H1 (cell line): Measurements from ENCODE around the gene DOK1. TPM values are rescaled to one million over a fixed set of nuclear protein-coding genes. Genes with fewer than 3 reads are reported as not detected.

Experiments
- CHD7 ChIP-seq: fragments of 300-600 bp; sonication (generic); IDR thresholded peaks from 2 replicates; pipeline ENCODE4 v1.7.1; 2012; ENCODE audit warnings: low read length, moderate library complexity, mild to moderate bottlenecking, inconsistent platforms; ENCODE audit not compliant: insufficient replicate concordance
- EZH2 ChIP-seq: fragments of 200-600 bp; sonication (generic); IDR thresholded peaks from 2 replicates; pipeline ENCODE4 v1.7.1; 2012; ENCODE audit warnings: low read depth, mild to moderate bottlenecking, moderate library complexity, low read length, inconsistent platforms; ENCODE audit not compliant: severe bottlenecking
- GABPA ChIP-seq: IDR thresholded peaks from 2 replicates; pipeline ENCODE4 v1.6.1; 2011; ENCODE audit warnings: mild to moderate bottlenecking, low read length, moderate library complexity, borderline replicate concordance; ENCODE audit not compliant: insufficient read depth
- JUND ChIP-seq: IDR thresholded peaks from 2 replicates; pipeline ENCODE4 v1.6.1; 2011; ENCODE audit warnings: mild to moderate bottlenecking, improper control_type of control experiment, low read length
- RNF2 ChIP-seq: fragments of 200-900, 300-1000 bp; sonication (generic); IDR thresholded peaks from 2 replicates; pipeline ENCODE4 v1.7.1; 2016; ENCODE audit warnings: borderline replicate concordance, low read depth, mild to moderate bottlenecking, antibody characterized with exemption, low read length; ENCODE audit not compliant: poor library complexity, severe bottlenecking; ENCODE audit errors: missing control alignments
- SP4 ChIP-seq: IDR thresholded peaks from 2 replicates; pipeline ENCODE4 v1.6.1; 2012; ENCODE audit warnings: low read length, inconsistent platforms
- TBP ChIP-seq: IDR thresholded peaks from 2 replicates; pipeline ENCODE4 v1.6.1; 2011; ENCODE audit warnings: low read depth, low read length, improper control_type of control experiment
- USF2 ChIP-seq: IDR thresholded peaks from 2 replicates; pipeline ENCODE4 v1.6.1; 2011; ENCODE audit warnings: low read length, improper control_type of control experiment
- polyA plus RNA-seq, 7 experiments: library from polyadenylated mRNA; depleted of rRNA in 3 of 7; stranded (reverse) in 5 of 7; unstranded in 2 of 7; fragments of >200 nt in 5 of 7; fragments of 200-250 nt in 2 of 7; gene quantifications; 1 replicate in 5 of 7; 2 replicates in 1 of 7; 4 replicates in 1 of 7; pipeline versions ENCODE4 v1.2.1 to v1.2.3, GENCODE V29; 2011 to 2013; ENCODE audit warnings: missing spikeins in 2 of 7, mixed read lengths in 2 of 7
- total RNA-seq: library from RNA; stranded (reverse); fragmentation: NEBNext Ultra II Directional; extraction: Animal tissue kit (Norgen Biotek cat#: 25700); gene quantifications from 2 replicates; pipeline ENCODE4 v1.2.1, GENCODE V29; 2021

DOK1 gene
- total and polyA plus RNA-seq, 2 of the 8 experiments (the other 6 are each of a cell fraction or from before 2014, with no cell fraction given): 11.0 to 14.3 TPM

- TF ChIP-seq RNF2 (no peak), GABPA (no peak), CHD7 (no peak), SP4 (no peak), JUND (no peak), USF2 (no peak), TBP (no peak), EZH2 (no peak)
Observed at GRCh38 chr2:74603282-74604000, 48.9 kb downstream of the DOK1 start (continued).
